GM19035 (cell line): Measurements from ENCODE around the gene EGFL8.

Experiments used
- ATAC-seq: cut with Tn5 transposase; IDR thresholded peaks from one replicate; pipeline ENCODE4 v1.9.1; 2021; ENCODE audit not compliant: unreplicated experiment

EGFL8 gene

DNA sequence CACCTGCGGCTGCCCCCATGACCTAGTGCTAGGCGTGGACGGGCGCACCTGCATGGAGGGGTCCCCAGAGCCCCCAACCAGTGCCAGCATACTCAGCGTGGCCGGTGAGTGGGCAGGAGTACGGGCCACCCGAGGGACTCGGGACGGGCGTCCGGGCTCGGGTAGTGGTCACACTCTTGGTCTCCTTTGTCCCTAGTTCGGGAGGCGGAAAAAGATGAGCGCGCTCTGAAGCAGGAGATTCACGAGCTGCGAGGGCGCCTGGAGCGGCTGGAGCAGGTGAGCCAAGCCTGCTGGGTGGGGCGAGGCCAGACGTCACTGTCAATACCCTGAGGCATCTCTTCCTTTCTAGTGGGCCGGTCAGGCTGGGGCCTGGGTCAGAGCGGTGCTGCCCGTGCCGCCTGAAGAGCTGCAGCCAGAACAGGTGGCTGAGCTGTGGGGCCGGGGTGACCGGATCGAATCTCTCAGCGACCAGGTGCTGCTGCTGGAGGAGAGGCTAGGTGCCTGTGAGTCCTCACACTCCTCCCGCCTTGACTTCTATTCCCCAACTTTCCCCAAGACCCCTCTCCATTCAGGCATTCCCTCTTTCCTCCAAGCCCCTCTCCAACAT, 2.9 kb downstream of the EGFL8 start:
- ATAC-seq = no peak

DNA sequence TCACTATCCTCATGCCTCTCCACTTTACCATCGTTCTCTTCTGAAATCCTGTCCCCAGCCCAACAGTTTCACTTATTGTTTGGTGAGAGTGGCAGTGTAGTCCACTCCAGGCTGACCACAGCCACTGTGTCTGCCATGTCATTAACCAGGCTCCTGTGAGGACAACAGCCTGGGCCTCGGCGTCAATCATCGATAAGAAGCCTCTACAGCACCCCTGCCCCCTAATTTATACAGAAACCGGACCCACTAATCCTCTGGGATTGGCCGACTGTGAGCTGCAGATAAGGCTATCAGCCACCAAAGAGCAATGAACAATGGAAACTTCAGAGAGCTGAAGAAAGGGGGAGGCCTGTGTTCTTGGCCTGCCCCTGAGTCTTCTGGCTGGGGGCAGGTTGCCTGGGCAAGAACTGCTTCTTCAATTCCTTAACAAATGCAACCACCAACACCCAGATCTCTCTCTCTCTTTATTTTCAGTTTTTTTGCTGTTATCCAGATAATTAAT, 3.4 kb downstream of the EGFL8 start:
- ATAC-seq = no peak

DNA sequence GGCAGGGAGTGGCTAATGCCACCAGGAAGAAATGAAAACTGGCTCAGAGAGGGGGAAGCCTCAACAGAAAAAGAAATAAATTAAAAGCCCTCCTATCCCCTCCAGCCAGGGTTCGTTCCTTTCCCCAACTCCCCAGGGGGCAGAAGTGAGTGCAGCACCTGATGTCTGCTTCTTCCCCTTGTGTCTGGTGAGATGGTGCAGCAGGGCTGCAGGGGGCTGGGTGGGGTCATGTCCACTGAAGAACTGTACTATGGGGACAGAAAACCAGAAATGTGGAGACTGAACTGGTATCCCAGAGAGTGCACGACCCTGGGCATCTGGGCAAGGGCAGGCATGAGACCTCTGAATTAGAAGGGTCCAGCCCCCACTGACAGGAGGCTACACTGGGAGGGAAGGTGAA, 4.0 kb downstream of the EGFL8 start:
- ATAC-seq = no peak

DNA sequence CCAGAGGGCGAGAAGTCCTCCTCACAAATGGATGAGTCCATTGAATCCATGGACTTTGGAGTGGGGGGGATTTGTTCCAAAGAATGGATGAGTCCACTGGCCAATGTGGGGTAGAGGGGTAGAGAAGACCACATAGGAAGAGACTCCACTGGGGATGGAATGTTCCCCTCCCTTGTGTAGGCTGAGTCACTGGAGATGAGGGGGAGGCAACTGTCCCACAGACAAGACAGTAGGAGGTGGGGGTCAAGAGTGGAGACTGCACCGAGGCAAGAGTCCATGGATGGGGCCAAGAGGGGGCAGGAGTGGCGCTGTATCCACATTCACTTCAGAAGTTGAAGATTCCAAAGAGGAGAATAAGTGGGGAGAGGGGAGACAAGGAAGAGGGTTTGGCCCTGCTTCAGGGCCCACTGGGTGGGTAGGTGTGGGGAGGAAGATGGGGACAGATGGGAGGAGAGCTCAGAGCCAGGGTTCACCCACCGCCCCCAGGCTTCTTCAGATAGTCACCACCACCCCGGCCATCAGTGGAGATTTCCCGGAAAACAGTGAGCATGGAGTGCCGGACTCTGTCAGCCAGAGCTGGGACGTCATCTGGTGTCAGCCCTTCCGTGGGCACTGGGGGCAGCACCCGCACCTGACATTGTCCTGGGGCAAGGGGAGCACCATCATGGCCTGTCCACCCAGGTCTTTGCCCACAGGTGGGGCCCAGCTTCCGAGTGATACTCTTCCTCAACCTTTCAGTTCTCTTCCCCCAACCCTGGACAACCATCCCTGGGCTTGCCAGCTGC, 4.6 kb downstream of the EGFL8 start:
- ATAC-seq = no peak

DNA sequence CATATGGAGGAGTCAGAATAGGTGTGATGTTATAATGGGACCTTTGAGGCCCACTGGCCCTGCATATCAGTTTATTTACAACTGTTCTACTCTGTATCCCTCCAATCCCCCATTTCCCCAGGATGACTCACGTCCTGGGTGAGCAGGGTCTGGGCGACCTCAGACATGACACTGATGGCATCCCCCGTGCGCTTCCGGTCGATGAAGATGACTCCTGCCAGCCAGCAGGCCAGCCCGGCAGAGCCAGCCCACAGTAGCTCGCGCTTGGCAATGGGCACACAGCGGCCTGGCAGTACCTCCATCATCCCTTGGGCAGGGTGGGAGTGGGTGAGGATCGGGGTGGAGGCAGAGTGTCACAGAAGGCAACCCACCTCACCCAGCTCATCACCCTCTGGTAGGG, 5.9 kb downstream of the EGFL8 start:
- no peak for ATAC-seq

DNA sequence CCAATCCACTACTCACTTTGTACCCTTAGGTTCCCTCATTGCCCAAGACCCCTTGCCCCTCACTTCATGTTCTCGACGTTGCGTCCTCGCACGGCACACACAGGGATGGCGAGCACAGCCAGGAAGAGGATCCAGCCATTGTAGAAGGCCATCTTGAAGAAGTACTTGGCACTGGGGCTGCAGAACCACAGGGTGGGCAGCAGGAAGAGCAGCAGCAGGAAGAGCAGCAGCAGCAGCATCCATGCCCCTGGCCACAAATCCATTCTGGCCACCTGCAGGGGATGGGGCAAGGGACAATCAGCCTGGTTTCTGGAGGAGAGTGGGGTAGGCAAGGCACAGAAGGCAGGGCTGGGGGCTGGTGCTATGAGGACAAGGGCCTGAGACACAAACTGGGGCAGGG, 6.8 kb downstream of the EGFL8 start:
- no peak for ATAC-seq

DNA sequence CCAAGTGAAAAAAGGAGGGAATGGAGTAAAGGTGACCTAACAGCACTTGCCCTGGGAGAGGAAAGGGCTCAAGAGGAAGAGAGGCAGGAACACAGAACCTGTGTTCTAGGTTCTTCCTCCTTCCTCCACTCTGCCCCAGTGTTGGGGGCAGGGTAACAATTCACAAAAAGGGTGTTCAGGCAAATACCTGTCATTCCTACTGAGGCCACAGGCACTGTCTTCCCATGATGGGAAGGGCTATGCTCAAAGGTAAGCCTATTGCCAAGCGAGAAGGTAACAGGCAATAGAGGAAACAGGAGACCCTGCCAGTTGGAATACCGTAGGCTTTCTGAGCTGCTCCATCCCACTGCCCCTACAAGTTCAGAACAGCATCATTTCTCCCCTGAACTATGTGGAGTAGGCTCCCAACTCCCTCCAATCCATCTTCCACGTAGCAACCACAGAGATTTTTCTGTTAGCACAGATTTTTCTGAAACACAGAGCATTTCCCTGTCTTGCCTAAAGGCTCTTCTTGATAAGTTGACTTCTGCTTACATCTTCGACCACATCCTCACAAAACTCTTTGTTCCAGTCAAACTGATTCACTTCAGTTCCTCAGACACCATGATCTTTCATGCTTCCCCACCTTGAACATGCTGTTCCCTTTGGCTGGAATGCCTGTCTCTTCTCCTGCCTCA, 8.8 kb downstream of the EGFL8 start:
- ATAC-seq = no peak

DNA sequence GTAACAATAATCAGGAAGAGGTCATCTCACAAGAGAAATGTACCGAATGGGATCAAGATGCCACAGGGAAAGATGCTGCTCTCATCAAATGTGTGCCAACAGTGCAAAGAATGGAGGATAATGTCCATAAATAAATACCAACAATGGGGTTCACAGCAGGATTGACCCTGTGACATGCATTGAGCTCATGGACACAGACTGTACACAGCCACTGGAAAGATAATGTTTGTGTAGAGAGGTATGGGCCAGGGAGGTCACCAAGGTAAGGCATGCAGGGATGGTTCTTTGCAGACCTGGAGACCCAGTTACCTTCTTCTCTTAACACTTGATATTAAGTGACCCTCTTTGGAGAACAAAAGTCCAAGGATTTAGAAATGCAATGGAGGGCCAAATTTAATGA, 10.0 kb downstream of the EGFL8 start:
- no peak for ATAC-seq

DNA sequence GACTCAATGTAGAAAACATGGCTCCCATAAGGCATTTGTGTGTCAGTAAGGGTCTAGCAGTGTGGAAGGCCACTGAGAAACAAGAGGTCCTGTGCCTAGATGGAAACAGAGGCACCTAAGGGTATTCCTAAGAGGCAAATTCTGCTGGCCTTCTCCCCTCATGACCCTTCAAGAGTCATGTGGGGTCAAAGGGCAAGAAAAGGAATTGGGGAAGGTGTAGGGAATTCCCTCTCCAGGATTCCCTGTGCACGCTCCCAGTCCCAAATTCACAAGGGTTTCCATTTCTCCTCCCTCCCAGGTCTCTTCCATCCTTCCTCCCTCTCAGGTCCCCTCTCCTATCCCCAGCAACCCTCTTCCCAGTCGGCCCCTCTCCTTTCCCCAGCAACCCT, 10.9 kb downstream of the EGFL8 start:
- no peak for ATAC-seq

DNA sequence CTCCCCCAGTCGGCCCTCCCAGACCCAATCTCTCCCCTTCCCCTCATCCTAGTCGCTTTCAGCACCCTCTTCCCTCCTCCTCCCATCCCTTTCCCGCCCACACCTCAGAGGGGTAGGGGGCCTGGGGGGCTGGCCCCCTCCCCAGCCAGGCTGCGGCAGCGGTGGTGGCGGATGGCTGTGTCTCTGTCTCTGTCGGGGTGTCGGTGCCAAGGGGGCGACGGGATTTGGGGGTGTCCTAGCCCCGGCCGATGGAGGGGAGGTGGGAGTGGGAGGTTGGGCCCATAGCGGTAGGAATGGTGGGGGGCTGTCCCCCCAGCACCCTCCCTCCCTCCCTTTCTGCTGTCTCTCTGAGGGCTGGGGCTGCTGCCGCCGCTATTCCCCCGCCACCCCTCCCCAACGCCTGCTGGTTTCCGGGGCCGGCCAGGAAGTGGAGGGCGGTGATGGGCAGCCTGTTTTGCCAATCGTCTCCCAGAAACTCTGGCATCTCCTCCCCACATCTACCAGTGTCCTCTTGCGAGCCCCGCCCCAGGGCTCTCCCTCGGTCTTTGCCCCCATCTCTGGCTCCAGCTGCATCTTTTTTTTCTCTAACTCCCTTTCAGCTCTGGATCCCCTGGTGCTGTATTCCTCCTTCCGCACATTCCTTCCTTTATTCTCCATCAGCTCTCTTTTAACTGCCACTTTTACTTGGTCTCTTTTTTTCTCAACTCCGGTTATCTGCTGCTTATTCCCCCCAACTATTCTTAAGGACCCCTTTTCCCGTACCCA, 11.5 kb downstream of the EGFL8 start, which contains the start of gene AGPAT1:
TSS of gene AGPAT1 (minus strand) at position 374 of the 765 bp plus-strand sequence. CDS start 4,588 bp downstream, outside the sequence.
- ATAC-seq = peak; percentile 40

DNA sequence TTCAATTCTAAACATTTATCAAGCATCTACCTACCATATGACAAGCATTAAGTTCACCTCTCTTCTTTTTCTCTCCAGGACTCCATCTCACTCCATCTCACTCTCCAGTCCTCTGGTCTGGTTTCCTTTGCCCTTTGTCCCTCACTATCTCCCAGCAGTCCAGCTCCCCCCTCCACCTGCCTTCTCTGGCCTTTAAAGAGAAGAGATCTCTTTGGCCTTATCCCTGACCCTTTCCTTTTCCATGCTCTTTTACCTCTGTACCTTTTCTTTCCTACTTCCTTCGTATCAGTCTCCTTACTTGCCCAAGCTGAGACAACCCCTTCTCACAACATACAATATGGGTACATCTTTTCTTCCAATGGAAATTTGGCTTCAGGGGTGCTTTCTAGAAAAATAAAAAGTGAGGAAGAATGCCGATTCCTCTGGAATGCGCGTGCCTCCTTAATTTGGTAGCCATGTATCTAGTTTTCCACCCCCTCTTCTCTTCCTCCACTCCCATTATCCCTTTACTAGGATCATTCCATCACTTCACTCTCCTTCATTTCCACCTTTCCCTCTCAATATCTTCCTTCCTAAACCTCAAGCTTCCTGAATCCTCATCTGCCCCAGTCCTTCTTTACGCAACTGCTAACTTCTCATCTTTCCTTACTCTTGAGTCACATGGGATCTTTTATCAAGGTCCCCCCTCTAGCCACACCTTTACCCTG, 12.2 kb downstream of the EGFL8 start:
- no peak for ATAC-seq

DNA sequence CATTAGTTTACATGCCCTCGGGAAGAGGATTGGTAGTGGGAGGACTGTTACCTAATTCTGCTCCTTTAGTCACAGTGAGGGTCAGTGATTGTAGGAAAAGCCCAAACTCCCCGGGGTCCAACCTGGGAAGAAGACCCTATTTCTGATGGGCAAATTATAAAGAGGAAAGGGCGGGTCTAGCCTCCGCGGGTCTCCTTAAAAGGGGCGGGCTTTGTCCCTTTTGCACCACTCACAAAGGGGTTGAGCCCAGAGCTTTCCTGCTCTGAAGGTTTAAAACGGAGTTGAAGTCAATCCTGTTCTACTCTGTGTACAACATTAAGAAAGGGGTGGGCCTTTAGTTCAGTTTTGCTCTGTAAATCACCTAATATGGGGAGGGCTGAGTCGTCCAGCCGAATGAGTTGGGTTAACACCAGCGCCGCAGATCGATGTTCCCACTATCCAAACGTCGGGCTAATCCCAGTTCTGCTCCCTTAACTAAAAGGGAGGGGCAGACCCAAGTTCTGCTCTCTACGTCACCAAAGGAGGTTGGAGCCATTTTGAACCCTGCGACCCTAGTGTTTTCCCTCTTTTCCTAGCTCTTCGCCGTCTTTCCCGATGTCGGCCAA, 12.9 kb downstream of the EGFL8 start:
- peak; percentile 0 for ATAC-seq

DNA sequence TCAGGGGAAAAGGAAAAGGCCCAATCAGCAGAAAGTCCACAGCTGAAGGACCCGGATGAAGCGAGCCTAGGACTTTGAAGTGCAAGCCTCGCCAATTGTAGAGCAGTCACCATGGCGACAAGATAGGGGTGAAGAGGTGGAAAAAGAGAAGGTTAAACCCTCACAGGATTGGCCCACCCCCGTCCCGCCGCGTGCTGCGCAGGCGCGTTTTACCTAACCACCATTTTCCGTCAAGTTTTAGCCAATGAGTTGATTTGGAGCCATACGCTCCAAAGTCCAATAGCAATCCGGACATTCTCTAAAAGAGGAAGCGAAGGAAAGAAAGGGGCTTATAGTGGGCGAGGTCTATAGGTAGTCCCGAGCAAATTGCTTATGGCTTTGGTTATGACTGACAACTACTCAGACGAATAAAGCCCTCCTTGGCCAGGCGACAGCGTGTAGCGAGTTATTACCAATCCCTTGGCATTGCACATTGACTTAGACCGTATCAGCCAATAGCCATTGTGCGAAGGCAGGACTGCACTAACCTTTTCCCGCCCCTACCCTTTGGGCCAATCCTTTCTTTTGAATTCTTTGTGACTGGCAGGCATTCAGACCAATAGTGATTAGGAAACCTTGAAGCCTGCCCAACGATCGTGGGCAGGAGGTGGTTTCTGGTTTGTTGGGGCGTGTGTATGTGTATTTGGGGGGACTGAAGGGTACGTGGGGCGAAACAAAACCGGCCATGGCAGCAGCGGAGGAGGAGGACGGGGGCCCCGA, 13.6 kb downstream of the EGFL8 start, which contains the start of gene RNF5:
TSS of gene RNF5 (plus strand) at position 618 of the 759 bp plus-strand sequence. CDS start at position 725, 107 bp downstream.
- ATAC-seq = peak; percentile 78

DNA sequence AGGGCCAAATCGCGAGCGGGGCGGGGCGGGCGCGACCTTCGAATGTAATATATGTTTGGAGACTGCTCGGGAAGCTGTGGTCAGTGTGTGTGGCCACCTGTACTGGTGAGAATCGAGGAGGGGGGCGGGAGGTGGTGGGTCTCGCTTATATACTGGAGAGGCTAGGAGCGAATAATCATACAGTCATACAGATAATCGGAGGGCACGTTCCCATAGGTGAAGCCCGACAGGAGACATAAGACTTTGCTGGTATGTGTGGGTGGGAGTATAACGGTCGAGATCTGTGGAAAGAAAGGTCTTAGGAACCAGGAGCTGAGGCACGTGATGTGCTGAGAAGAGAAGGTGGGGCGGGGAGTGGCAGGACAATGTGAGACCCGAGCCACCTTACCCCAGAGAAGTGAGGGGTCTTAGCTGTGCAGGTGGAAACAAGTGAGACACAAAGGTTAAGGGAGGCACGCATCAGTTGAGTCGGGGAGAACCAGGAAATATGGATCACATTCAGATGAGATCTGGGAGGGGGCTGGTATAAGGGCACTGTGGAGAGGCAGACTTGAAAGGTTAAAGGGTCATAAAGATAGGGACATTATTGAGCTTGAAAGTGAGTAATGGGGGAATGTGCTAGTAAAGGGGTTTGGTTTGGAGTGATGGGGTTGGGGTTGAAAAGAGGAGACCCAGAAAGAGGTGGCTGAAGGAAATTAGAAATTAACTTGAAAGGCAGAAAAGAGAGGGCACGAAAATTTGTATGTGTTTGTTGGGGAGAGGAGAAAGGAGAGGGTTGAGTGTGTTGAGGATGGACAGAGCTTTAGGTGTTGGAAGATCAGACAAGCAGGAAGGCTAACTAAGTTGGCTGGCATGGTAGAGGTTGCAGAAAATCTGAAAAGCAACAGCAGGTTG, 14.4 kb downstream of the EGFL8 start:
- ATAC-seq = no peak

DNA sequence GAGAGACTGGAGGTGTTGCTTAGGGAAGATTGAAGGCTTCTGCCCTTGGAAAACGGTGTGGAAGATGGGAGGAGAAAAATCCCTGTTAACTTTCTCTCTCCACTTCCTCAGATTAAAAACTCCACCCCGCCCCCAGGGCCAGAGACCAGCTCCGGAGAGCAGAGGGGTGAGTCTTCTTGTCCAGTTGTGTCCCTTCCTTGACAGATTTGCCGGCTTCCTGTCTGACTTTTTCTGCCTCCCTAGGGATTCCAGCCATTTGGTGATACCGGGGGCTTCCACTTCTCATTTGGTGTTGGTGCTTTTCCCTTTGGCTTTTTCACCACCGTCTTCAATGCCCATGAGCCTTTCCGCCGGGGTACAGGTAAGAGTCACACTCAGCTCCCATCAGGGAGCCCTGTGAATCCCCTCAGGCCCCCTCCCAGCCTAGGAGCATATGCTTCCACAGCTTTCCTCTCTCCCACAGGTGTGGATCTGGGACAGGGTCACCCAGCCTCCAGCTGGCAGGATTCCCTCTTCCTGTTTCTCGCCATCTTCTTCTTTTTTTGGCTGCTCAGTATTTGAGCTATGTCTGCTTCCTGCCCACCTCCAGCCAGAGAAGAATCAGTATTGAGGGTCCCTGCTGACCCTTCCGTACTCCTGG, 15.5 kb downstream of the EGFL8 start:
- no peak for ATAC-seq

DNA sequence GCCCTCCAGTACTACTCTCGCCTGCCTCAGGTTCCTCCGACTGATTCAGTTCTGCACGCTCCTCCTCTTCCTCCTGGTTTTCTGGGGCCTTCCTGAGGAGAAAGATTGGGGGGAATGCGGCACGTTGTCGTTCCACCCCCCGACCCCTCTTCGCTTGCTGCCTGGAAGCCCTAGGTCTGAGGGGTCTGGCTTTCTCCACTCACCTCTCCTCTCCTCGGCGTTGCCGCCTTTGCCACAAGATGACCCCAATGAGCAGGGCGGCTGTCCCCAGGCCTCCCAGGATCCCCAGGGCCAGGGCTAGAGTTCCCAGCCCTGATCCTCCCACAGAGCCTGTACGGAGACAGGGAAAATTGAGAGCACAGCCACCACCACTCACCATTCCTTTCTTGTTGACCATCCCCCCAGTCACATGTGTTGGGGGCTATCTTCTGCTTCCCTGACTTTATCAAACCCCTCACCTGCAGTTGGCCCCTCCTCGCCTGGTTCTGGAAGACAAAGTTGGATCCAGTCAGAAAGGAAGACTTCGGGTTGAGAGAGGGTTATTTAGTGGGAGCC, 16.8 kb downstream of the EGFL8 start:
- ATAC-seq = no peak

DNA sequence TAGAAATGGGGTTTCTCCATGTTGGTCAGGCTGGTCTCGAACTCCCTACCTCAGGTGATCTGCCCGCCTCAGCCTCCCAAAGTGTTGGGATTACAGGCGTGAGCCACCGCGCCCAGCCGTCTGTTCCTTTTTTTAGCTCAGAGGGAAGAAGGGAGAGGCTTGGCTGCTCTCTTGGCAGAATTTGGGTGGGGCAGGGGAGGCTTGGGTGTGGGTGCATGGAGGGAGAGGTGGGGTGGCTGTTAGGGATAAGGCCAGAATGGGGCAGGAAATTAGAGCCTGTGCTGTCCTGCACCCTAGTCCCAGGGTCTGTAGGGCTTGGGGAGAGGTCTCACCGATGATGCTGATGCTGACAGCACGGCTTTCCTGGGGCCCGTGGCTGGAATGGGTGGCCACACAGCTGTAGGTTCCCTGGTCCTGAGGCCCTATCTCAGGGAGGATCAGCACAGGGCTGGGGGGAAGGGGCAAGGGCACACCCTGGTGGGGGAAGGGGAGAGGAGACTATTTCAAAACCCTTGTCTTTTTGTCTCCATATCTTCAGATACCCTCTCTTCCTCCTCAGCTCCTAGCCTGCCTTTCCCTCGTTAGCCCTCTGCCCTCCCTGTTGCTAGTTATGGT, 17.6 kb downstream of the EGFL8 start:
- ATAC-seq = no peak
